SU-DHL-6 (cell line): ENCODE results near the gene ZNF182.

Experiments used
- H2AFZ ChIP-seq: fragments of 200-600 bp; sonication (generic); 2 replicates; pipeline ENCODE4 v1.6.1; 2014; ENCODE audit warnings: low read depth, mild to moderate bottlenecking, moderate library complexity, mixed read lengths, antibody characterized with exemption, low read length; ENCODE audit not compliant: severe bottlenecking
- H3F3A ChIP-seq: fragments of 200-600 bp; shearing (Covaris generic); 2 replicates; pipeline ENCODE4 v1.6.0; 2016; ENCODE audit warnings: antibody characterized with exemption, mild to moderate bottlenecking; ENCODE audit not compliant: insufficient read depth
- H3K27ac ChIP-seq: fragments of 200-600 bp; sonication (generic); 2 replicates; pipeline ENCODE4 v1.5.1; 2016; ENCODE audit warnings: low read depth, mild to moderate bottlenecking, low read length, moderate library complexity, mixed read lengths
- H3K27me3 ChIP-seq: fragments of 200-600 bp; sonication (generic), shearing (Covaris generic); 2 replicates; pipeline ENCODE4 v1.6.0; 2014; ENCODE audit warnings: mild to moderate bottlenecking, low read length
- H3K36me3 ChIP-seq: fragments of 200-600 bp; sonication (generic); 2 replicates; pipeline ENCODE4 v1.6.1; 2014; ENCODE audit warnings: mild to moderate bottlenecking, low read length, mixed read lengths
- H3K4me2 ChIP-seq: fragments of 300-600, 200-600 bp; shearing (Covaris generic), sonication (generic); 2 replicates; pipeline ENCODE4 v1.6.0; 2014; ENCODE audit warnings: low read length, low read depth, mild to moderate bottlenecking; ENCODE audit not compliant: poor library complexity, severe bottlenecking
- H3K4me3 ChIP-seq: fragments of 200-600 bp; sonication (generic); 2 replicates; pipeline ENCODE4 v1.5.1; 2014; ENCODE audit warnings: antibody characterized with exemption, low read length, mild to moderate bottlenecking, mixed read lengths; ENCODE audit not compliant: insufficient read depth, poor library complexity, severe bottlenecking
- H3K79me2 ChIP-seq: fragments of 200-600 bp; sonication (generic); 2 replicates; pipeline ENCODE4 v1.6.1; 2014; ENCODE audit warnings: mild to moderate bottlenecking, low read length, moderate library complexity; ENCODE audit not compliant: insufficient read depth
- H3K9ac ChIP-seq: fragments of 200-600 bp; sonication (generic); 2 replicates; pipeline ENCODE4 v1.7.0; 2014; ENCODE audit warnings: mild to moderate bottlenecking, low read length
- H3K9me2 ChIP-seq: fragments of 200-600 bp; sonication (generic); replicated peaks from 2 replicates; pipeline ENCODE4 v1.6.1; 2014; ENCODE audit warnings: low read length; ENCODE audit not compliant: insufficient read depth
- H3K9me3 ChIP-seq: fragments of 200-600 bp; sonication (generic); 2 replicates; pipeline ENCODE4 v1.6.1; 2014; ENCODE audit warnings: low read length, mixed read lengths; ENCODE audit not compliant: insufficient read depth
- H4K20me1 ChIP-seq: fragments of 200-600 bp; sonication (generic); 2 replicates; pipeline ENCODE4 v1.6.1; 2014; ENCODE audit warnings: low read depth, mild to moderate bottlenecking, antibody characterized with exemption, low read length, moderate library complexity, mixed read lengths
- EZH2phosphoT487 ChIP-seq: fragments of 200-600 bp; sonication (generic), shearing (Covaris generic); conservative IDR thresholded peaks from 2 replicates; pipeline ENCODE4 v1.6.1; 2018; ENCODE audit warnings: mild to moderate bottlenecking, antibody characterized with exemption, low read length, moderate library complexity, mixed read lengths
- TF ChIP-seq, protein P1 (sequence below): fragments of 200-600 bp; sonication (generic); IDR thresholded peaks from one replicate; pipeline ENCODE4 v1.5.1; 2017; ENCODE audit warnings: antibody characterized with exemption, mild to moderate bottlenecking, low read length, moderate library complexity; ENCODE audit not compliant: insufficient read depth, poor library complexity, severe bottlenecking

The ZNF182 gene

DNA sequence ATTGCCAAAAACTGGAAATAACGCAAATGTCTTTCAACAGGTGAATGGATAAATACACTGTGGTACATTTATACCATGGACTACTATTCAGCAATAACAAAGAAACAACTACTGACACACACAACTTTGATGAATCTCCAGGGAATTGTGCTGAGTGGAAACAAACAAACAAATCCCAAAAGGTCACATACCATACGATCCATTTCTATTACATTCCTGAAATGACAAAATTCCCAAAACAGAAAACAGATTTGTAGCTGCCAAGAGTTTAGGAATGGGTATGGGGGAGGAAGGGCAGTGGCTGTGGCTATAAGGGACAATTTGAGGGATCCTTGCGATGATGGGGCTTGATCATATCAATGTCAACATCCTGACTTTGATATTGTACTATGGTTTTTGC, 2.5 kb downstream of the ZNF182 start:
- Histone ChIP-seq H3K27me3 (no peaks in the 10 kb centered on the region), H3K36me3 (peaks cover 3% of the 10 kb centered on the region; the same call in 1 of the 2 replicates), H4K20me1 (no peaks in the 10 kb centered on the region), H3K9me2 (no peaks in the 10 kb centered on the region), H3K4me2 (peak overlapping the region; percentile 83), H3K27ac (no peak overlapping the region), H2AFZ (no peak overlapping the region), H3K9ac (no peak overlapping the region), H3K9me3 (no peaks in the 10 kb centered on the region), H3K79me2 (peaks cover 33% of the 10 kb centered on the region), H3F3A (no peaks in the 10 kb centered on the region), H3K4me3 (no peak overlapping the region)
- TF ChIP-seq EZH2phosphoT487 = no peak
- TF ChIP-seq, protein P1, sequence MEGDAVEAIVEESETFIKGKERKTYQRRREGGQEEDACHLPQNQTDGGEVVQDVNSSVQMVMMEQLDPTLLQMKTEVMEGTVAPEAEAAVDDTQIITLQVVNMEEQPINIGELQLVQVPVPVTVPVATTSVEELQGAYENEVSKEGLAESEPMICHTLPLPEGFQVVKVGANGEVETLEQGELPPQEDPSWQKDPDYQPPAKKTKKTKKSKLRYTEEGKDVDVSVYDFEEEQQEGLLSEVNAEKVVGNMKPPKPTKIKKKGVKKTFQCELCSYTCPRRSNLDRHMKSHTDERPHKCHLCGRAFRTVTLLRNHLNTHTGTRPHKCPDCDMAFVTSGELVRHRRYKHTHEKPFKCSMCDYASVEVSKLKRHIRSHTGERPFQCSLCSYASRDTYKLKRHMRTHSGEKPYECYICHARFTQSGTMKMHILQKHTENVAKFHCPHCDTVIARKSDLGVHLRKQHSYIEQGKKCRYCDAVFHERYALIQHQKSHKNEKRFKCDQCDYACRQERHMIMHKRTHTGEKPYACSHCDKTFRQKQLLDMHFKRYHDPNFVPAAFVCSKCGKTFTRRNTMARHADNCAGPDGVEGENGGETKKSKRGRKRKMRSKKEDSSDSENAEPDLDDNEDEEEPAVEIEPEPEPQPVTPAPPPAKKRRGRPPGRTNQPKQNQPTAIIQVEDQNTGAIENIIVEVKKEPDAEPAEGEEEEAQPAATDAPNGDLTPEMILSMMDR = no peak

DNA sequence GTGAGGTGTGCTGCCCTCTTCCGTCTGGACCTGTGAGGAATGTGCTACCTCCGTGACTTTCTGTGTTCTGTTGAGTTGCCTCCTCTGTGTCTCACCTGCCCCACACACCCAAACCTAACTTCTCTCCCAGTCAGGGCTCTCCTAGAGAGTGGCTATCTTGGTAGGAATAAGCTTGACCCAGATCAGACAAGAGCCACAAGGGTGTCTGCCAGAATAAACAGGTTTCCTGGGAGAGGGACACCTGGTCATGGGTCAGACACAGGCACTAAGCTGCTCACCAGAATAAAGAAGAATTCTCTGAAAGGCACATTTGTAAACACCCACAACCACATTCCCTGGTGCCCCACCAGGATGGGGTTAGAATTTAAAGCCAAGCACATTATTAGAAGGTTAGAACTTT, 11.1 kb downstream of the ZNF182 start:
- Histone ChIP-seq H3K9me2 (no peaks in the 10 kb centered on the region), H3K36me3 (peaks cover 16% of the 10 kb centered on the region; the same call in 1 of the 2 replicates), H3K9me3 (no peaks in the 10 kb centered on the region), H3K4me3 (no peak overlapping the region), H3K79me2 (peaks cover 19% of the 10 kb centered on the region), H3K27ac (no peak overlapping the region), H3F3A (no peaks in the 10 kb centered on the region), H3K9ac (no peak overlapping the region), H3K27me3 (no peaks in the 10 kb centered on the region), H3K4me2 (no peak overlapping the region), H2AFZ (no peak overlapping the region), H4K20me1 (no peaks in the 10 kb centered on the region)
- no peak for TF ChIP-seq EZH2phosphoT487
- TF ChIP-seq, protein P1 = no peak

DNA sequence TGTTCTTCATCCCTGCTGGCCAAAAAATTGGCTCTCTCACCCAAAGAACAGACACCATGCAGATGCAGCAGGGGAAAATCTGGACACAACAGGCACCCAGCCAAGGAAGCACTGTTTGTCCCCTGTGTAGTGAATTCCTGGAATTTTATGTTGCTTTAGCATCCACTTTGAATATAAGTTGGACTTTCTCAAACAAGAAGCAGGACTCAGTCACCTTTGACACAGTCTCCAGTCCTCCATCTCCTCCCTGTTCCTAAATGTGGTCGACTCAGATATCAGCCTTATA, 11.8 kb downstream of the ZNF182 start:
- no peak overlapping the region for H3K4me3 ChIP-seq
- H4K20me1 ChIP-seq = no peaks in the 10 kb centered on the region
- H3K27ac ChIP-seq = no peak overlapping the region
- peaks cover 19% of the 10 kb centered on the region for H3K79me2 ChIP-seq
- H3K9me3 ChIP-seq = no peaks in the 10 kb centered on the region; the same call in 1 of the 2 replicates
- H2AFZ ChIP-seq = no peak overlapping the region
- H3F3A ChIP-seq = no peaks in the 10 kb centered on the region
- TF ChIP-seq EZH2phosphoT487 = no peak
- no peaks in the 10 kb centered on the region for H3K9me2 ChIP-seq
- no peak overlapping the region for H3K9ac ChIP-seq
- no peak overlapping the region for H3K4me2 ChIP-seq
- peaks cover 22% of the 10 kb centered on the region; the same call in 1 of the 2 replicates for H3K36me3 ChIP-seq
- H3K27me3 ChIP-seq = no peaks in the 10 kb centered on the region

DNA sequence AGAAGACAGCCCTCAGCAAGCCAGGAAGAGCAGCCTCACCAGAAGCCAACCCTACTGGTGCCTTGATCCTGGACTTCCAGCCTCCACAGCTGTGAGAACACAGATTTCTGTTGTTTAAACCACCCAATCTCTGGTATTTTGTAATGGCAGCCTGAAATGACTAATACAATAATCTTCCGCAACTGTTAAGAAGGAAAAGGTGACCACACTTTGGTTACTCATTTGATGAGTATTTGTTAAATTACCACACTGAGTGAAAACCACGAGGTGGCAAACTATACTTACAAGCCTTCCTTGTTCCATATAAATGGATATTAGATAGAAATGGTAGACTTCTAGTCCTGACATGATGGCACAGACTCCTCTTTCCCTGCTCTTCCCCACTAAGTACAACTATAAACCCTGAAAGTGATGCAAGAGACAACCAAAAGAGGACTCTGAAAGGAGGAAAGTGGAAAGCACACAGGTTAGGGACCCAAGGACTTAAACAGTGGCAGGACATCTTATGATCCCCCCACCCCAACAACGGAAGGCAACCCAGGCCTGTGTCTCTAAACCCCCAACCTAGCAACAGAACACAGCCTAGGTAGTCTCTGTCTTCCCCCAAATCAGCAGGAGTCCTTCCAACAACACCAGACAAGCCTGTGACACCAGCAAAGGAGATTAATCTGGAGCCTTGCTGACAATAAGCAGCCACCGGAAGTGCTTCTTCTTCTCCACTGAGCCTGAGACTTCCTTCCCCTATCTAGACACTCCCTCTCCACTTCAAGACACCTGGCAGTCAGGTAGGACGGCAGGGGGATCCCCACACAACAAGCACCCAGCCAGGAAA, 12.3 kb downstream of the ZNF182 start:
- no peak for TF ChIP-seq EZH2phosphoT487
- TF ChIP-seq, protein P1 = no peak
- Histone ChIP-seq H3K9ac (no peak overlapping the region), H3K79me2 (peaks cover 18% of the 10 kb centered on the region), H4K20me1 (no peaks in the 10 kb centered on the region), H3F3A (no peaks in the 10 kb centered on the region), H3K36me3 (peaks cover 26% of the 10 kb centered on the region; the same call in 1 of the 2 replicates), H3K27me3 (no peaks in the 10 kb centered on the region), H3K9me2 (no peaks in the 10 kb centered on the region), H3K9me3 (no peaks in the 10 kb centered on the region; the same call in 1 of the 2 replicates), H3K4me3 (no peak overlapping the region), H3K27ac (no peak overlapping the region), H3K4me2 (no peak overlapping the region), H2AFZ (no peak overlapping the region)
